IPS DF 4.7 (cell line): Measurements from ENCODE around the gene MAPT.

Experiments
- DNase-seq: peaks from one replicate; pipeline ENCODE4 v3.0.0-alpha.2; 2013; ENCODE audit warnings: low spot score; ENCODE audit errors: extremely low read depth

The MAPT gene

GRCh38 chr17:45973099-45973780 is 78.9 kb downstream of the MAPT start:
- no peak for DNase-seq

DNA sequence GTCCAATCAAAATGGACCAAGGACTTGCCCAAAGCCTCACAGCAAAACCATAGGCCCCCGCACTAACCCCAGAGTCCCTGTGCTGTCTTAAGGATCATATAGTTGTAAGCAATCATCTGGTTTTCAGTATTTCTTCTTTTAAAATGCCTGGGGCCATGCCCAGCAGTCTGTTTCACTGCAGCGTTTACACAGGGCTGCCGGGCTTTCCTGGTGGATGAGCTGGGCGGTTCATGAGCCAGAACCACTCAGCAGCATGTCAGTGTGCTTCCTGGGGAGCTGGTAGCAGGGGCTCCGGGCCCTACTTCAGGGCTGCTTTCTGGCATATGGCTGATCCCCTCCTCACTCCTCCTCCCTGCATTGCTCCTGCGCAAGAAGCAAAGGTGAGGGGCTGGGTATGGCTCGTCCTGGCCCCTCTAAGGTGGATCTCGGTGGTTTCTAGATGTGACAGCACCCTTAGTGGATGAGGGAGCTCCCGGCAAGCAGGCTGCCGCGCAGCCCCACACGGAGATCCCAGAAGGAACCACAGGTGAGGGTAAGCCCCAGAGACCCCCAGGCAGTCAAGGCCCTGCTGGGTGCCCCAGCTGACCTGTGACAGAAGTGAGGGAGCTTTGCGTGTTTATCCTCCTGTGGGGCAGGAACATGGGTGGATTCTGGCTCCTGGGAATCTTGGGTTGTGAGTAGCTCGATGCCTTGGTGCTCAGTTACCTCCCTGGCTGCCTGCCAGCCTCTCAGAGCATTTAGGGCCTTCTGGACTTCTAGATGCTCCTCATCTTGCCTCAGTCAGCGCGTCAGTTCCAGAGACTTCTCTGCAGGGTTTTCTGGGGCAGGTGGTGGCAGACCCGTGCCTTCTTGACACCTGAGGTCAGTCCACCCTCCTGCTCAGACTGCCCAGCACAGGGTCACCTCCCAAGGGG is 79.8 kb downstream of the MAPT start:
- no peak for DNase-seq

DNA sequence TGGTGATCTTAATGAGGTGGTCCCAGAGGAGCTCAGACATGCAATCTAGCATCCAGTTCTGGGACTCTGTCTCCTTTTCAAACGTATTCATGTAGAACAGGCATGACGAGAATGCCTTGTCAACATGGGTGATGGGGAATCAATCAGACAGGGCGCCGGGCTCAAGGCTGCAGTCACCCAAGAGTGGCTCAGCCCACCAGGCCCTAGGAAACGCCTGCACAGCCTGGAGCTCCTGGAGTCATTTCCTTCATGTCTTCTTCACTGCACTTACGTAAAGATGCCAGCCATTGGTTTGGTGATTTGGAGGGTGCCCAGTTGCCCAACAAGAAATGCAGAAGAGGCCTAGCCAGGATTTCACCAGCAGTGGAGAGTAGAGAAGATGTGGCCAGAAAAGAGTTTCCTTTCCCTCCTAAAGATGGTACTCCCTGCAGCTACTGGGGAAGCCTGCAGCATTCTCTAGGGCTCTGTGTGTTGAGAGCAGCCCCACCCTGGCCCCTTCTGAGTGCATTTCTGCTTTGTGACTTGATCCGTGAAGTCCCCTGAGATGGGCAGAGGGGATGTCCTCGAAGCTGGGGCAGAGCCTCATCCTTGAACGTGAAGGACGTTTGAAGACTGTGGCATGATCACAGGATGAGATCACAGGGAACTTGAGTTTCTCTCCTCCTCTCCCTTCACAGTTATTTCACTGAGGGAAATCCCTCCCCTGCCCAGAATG is 80.7 kb downstream of the MAPT start:
- DNase-seq = no peak

DNA sequence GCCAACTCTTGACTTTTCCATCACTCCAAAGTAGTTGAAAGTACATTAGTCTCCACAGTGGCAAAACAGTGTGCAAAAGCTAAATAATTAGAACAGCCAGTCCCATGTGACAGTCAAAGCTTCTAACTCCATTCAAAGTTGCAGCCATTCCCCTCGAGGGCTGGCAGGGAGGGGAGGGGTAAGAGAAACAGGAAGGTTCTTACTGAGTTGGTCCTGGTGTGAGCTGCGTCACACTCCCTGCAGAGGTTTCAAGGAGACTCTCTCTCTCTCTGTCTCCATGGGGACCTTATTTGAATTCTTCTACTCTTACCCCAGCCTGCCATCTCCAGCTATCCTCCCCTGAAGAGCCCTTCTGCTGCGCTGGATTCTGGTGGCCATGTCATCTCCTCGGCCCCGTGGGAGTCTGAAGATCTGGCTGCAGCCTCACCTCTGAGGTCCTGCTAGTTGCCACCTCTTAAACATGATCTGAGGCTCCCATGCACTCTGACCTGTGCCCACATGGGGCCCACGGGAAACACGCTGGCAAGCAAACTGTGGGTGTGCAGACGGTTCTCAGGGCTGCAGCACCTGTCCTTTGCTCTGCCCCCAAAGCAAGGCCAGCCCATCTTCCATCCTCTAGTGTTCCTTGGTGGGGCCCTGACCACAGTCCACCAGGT is 81.4 kb downstream of the MAPT start:
- DNase-seq = no peak

DNA sequence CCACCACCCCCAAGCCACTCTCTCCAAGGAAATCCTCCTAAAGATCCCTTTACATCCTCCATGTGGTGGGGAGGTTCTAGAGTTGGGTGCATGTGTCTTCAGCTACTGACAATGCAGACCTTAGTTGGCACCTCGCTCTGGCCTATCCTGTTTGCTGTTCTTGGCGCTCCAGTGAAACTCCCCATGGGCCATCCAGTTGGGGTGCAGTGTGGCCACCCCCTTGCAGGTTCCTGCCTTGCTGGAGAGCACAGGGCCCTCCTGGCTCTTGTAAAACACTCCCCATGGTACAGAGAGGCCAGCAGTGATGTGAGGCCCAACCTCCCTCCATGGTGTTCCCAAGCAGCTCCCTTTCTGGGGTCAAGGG is 82.0 kb downstream of the MAPT start:
- no peak for DNase-seq

GRCh38 chr17:45976755-45977505 is 82.6 kb downstream of the MAPT start:
- no peak for DNase-seq

DNA sequence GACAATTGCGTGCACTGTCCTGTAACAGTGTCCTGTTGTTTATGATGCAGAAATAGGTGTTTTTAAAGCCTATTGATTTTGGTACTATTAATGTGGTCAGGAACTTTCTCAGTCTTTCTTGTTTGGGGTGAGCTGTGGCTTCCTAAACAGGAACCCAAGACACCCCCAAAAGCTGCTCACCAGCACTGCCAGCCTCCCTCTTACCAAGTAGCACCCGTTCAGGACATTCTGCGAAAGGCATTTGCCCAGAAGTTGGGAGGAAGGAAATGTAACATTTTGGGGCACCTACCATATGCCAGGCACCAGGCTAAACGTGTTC is 83.1 kb downstream of the MAPT start:
- no peak for DNase-seq

DNA sequence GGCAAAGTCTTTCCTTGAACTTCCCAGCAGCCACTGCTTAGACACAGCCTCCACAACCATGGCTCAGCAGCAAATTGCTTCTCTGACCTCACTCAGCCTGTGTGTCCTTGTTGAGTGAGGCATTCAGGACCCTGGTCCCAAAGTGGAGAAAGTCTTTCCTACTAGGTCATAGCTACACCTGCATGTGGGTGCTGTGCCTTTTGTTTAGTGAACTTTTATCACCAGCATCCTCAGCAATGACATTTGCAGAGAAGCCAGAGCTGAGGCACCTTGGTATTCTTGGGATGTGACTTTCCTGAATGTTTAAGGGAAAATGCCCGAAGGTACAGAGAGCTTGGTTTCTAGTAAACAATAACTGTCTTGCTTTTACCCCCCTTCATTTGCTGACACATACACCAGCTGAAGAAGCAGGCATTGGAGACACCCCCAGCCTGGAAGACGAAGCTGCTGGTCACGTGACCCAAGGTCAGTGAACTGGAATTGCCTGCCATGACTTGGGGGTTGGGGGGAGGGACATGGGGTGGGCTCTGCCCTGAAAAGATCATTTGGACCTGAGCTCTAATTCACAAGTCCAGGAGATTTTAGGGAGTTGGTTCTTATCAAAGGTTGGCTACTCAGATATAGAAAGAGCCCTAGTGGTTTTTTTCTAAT is 83.7 kb downstream of the MAPT start:
- no peak for DNase-seq

- DNase-seq = no peak
Measured at GRCh38 chr17:45979137-45979536, 84.8 kb downstream of the MAPT start.

DNA sequence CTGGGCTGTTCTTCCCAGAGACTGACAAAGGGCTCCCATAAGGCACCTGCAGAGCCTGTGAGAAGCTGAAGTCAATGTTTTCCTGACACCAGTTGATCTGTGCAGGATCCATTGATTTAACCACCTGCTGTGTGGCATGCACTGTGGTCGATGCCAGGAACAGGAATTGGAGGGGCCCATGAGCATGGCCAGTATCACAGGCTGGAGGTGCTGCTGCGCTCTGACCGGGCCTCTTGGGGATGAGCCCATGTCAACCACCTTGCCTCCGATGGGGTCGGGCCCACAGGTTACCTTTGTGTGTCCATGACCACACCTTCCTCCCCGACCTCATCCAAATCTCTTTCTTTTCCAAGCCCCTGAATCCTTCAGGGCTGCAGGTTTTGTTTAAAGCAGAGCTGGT is 86.5 kb downstream of the MAPT start:
- DNase-seq = no peak

DNA sequence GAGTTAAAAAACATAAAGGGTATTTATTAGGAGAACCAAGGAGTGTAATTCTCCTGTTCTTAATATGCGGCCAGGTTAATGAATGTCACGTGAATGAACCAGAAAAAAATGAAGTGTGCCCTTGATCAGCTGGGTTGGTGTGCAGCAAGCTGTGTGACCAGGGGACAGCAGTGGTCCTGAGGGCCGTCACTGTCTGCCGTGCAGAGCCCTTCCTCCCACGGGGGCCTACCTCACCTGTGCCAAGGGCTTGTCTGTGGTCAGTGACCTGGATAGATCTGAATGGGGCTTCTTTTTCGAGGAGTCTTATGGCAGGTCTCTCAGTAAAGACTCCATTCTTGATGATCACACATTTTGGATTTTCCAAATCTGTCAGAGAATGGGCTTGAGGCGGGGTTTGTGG is 87.0 kb downstream of the MAPT start:
- DNase-seq = no peak

DNA sequence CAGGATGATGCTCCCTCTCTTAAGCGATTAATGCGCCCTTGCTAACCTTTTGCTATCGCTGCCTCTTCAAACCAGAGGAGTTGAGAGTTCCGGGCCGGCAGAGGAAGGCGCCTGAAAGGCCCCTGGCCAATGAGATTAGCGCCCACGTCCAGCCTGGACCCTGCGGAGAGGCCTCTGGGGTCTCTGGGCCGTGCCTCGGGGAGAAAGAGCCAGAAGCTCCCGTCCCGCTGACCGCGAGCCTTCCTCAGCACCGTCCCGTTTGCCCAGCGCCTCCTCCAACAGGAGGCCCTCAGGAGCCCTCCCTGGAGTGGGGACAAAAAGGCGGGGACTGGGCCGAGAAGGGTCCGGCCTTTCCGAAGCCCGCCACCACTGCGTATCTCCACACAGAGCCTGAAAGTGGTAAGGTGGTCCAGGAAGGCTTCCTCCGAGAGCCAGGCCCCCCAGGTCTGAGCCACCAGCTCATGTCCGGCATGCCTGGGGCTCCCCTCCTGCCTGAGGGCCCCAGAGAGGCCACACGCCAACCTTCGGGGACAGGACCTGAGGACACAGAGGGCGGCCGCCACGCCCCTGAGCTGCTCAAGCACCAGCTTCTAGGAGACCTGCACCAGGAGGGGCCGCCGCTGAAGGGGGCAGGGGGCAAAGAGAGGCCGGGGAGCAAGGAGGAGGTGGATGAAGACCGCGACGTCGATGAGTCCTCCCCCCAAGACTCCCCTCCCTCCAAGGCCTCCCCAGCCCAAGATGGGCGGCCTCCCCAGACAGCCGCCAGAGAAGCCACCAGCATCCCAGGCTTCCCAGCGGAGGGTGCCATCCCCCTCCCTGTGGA is 88.6 kb downstream of the MAPT start:
- DNase-seq = no peak

DNA sequence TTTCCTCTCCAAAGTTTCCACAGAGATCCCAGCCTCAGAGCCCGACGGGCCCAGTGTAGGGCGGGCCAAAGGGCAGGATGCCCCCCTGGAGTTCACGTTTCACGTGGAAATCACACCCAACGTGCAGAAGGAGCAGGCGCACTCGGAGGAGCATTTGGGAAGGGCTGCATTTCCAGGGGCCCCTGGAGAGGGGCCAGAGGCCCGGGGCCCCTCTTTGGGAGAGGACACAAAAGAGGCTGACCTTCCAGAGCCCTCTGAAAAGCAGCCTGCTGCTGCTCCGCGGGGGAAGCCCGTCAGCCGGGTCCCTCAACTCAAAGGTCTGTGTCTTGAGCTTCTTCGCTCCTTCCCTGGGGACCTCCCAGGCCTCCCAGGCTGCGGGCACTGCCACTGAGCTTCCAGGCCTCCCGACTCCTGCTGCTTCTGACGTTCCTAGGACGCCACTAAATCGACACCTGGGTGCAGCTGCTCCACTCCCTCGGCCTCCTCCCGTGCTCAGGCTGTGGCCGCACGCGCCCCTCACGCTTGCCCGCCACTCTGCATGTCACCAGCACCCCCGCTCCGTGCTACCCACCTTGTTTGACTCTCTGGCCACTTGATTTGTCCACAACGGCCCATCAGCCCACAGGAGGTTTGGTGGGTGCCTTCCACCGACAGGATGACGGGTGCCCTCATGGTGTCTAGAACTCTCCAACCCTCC is 89.4 kb downstream of the MAPT start:
- no peak for DNase-seq

- no peak for DNase-seq
Measured at GRCh38 chr17:45984368-45984767, 90.0 kb downstream of the MAPT start.

- DNase-seq = no peak
Measured at GRCh38 chr17:45985447-45985846, 91.1 kb downstream of the MAPT start.

DNA sequence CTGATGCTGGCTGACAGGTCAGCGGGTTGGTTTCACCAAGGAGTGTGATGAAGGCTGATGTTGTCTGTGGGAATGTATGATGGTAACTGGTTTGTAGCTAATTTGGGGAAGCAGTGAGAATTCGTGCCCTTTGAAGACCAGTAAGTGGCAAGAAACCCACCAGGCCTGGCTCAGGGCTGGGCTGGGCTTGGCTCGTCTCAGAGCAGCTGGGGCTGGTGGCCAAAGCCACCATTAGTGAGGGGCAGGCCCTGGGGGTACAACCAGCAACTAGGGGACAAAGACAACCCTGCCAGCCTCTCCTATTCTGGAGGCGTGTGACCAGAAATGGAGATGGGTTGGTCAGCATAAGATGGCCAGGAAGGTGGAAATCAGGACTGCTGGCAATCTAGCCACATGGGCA is 91.7 kb downstream of the MAPT start:
- no peak for DNase-seq

- DNase-seq = no peak
Measured at GRCh38 chr17:45987706-45988105, 93.4 kb downstream of the MAPT start.

GRCh38 chr17:45989759-45990158 is 95.4 kb downstream of the MAPT start:
- no peak for DNase-seq

GRCh38 chr17:45990886-45991285 is 96.5 kb downstream of the MAPT start:
- DNase-seq = no peak
